Esophagus muscularis mucosa (tissue), 4 donors: Measurements from ENCODE around the gene RAB40C.

Experiments used
- EP300 ChIP-seq: sonication (generic); formaldehyde crosslinking; IDR thresholded peaks from one replicate; pipeline ENCODE4 v1.6.1; 2017; ENCODE audit warnings: antibody characterized with exemption
- POLR2AphosphoS5 ChIP-seq, 2 donors: sonication (generic); formaldehyde crosslinking; IDR thresholded peaks; one replicate each; pipeline ENCODE4 v1.6.1; 2017; ENCODE audit warnings: antibody characterized with exemption in 2 of 2
- TF ChIP-seq, protein P1 (sequence below), 3 experiments: fragments of 200-600 bp in 2 of 3; fragments of 450-650 bp in 1 of 3; sonication (generic) in 2 of 3; IDR thresholded peaks; one replicate each; pipeline ENCODE4 v1.5.1; 2017 to 2019; ENCODE audit warnings: antibody characterized with exemption in 3 of 3, mild to moderate bottlenecking in 2 of 3, moderate library complexity in 1 of 3

DNA sequence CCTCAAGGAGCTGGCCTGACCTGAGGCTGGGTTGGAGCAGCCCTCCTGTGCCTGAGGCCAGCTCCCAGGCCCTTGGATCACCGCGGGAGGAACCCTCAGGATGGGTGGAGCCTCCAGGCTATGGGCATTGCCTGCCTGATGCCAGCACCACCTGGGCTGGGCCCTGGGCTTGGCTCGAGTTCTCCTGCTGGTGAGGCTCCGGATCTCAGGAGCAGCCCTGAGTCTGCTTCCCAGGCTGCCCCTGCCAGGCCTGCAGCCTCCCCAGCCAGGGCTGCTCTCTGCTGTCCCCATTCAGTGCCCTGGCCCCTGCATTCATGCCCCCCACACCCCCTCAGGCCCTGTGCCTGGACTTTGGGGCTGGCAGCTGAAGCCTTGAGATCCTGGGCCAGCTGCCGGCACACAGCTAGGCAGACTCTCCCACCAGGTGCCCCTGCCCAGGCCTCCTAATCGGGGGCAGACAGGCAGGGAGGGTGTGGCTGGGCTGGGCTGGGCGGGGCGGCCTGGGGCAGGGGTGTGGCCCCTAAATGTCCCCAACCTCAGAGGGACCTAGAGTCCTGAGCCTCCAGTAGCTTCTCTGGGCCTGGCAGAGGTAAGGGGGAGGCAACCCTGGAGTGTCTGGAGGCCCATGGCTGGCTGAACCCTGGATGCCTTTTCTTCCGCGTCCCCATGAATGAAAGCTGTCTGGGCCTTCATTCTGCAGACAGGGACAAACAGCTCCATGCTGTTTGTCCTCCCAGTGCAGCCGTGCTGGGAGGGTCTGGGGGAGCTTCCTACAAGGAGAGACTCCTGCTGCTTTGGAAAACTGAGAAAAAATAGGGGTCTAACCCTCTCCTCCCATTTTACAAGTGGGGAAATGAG, 21.2 kb upstream of the RAB40C start:
- TF ChIP-seq, protein P1, sequence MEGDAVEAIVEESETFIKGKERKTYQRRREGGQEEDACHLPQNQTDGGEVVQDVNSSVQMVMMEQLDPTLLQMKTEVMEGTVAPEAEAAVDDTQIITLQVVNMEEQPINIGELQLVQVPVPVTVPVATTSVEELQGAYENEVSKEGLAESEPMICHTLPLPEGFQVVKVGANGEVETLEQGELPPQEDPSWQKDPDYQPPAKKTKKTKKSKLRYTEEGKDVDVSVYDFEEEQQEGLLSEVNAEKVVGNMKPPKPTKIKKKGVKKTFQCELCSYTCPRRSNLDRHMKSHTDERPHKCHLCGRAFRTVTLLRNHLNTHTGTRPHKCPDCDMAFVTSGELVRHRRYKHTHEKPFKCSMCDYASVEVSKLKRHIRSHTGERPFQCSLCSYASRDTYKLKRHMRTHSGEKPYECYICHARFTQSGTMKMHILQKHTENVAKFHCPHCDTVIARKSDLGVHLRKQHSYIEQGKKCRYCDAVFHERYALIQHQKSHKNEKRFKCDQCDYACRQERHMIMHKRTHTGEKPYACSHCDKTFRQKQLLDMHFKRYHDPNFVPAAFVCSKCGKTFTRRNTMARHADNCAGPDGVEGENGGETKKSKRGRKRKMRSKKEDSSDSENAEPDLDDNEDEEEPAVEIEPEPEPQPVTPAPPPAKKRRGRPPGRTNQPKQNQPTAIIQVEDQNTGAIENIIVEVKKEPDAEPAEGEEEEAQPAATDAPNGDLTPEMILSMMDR (IDR thresholded peaks at IDR 0.05): no peak
- TF ChIP-seq POLR2AphosphoS5 (IDR thresholded peaks at IDR 0.05) (no peak), EP300 (no peak)
